NT2/D1 (cell line): ENCODE data around the gene CD74.

Experiments used
- SUZ12 ChIP-seq: IDR thresholded peaks from 2 replicates; pipeline ENCODE4 v1.6.1; 2011; ENCODE audit not compliant: insufficient read length, insufficient read depth; ENCODE audit errors: extremely low read depth
- YY1 ChIP-seq: IDR thresholded peaks from 2 replicates; pipeline ENCODE4 v1.6.1; 2011; ENCODE audit not compliant: insufficient read length, insufficient read depth
- ZNF274 ChIP-seq: IDR thresholded peaks from 2 replicates; pipeline ENCODE4 v1.6.1; 2011; ENCODE audit warnings: mild to moderate bottlenecking, low read depth, low read length

DNA sequence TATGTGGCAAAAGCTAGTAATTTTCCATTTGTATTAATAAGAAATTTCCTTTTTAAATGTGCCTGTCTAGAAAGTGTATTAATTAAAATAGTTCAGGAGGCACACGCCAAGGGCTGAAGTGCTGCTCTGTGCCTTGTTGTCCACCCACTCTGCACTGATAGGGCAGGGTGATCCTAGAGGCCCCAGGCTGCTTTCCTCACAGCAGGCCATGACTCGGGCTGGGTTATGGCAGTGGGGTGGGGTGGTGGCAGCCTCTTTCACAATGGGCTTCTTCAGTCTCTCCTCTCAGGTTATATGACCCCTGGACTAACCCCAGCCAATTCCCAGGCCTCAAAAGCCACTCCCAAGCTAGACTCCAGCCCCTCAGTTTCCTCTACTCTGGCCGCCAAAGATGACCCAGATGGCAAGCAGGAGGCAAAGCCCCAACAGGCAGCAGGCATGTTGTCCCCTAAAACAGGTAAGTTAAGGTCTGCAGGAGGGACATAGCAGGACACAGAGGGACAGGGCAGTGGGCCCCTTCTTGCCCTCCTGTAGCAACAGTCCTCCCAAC lies 19.5 kb downstream of the CD74 start:
- no peak for TF ChIP-seq ZNF274
- TF ChIP-seq YY1 = no peak
- TF ChIP-seq SUZ12 = no peak
